H1 (cell line): Measurements from ENCODE around the gene SCAMP4. TPM values are rescaled to one million over a fixed set of nuclear protein-coding genes. Genes with fewer than 3 reads are reported as not detected.

Source experiments
- CTCF ChIA-PET: fragments of 300-600 bp; sonication (Branson Sonifier 250); formaldehyde crosslinking; loops from one replicate; lab custom pipeline; 2021; ENCODE audit not compliant: partially characterized antibody; lab: Charles Lee
- POLR2A ChIA-PET: fragments of 300-600 bp; sonication (Branson Sonifier 250); formaldehyde crosslinking; loops from one replicate; lab custom pipeline; 2021; ENCODE audit warnings: inconsistent platforms; ENCODE audit not compliant: partially characterized antibody; lab: Charles Lee
- DNase-seq, 2 experiments: peaks; one replicate each; pipeline versions ENCODE4 v3.0.0 to v3.0.0-alpha.2; 2010 to 2022; ENCODE audit warnings: low spot score in 2 of 2, low read depth in 1 of 2, mixed read lengths in 1 of 2
- FAIRE-seq: peaks from 2 replicates; lab custom pipeline; 2011; peaks lifted over from hg19 to GRCh38; lab: Jason Lieb, UNC
- H2AFZ ChIP-seq: 2 replicates; pipeline ENCODE4 v1.8.1; 2012; ENCODE audit warnings: low read length, inconsistent platforms
- H2AK5ac ChIP-seq: 2 replicates; pipeline ENCODE4 v1.6.1; 2013; ENCODE audit warnings: low read depth, low read length
- H2BK120ac ChIP-seq: replicated peaks from 2 replicates; pipeline ENCODE3; 2013; ENCODE audit warnings: low read depth, low read length, inconsistent platforms
- H2BK12ac ChIP-seq: 2 replicates; pipeline ENCODE4 v1.6.1; 2013; ENCODE audit warnings: low read depth, low read length
- H2BK15ac ChIP-seq: 2 replicates; pipeline ENCODE4 v1.6.1; 2013; ENCODE audit warnings: low read length
- H2BK20ac ChIP-seq: 2 replicates; pipeline ENCODE4 v1.6.1; 2013; ENCODE audit warnings: low read length
- H2BK5ac ChIP-seq: 2 replicates; pipeline ENCODE4 v1.6.1; 2013; ENCODE audit warnings: low read depth, low read length
- H3K14ac ChIP-seq: 2 replicates; pipeline ENCODE4 v1.6.1; 2013; ENCODE audit warnings: inconsistent platforms; ENCODE audit not compliant: insufficient read length
- H3K18ac ChIP-seq: 2 replicates; pipeline ENCODE4 v1.6.1; 2013; ENCODE audit warnings: low read length; ENCODE audit errors: extremely low read depth
- H3K23ac ChIP-seq: 2 replicates; pipeline ENCODE4 v1.6.1; 2013; ENCODE audit warnings: inconsistent platforms; ENCODE audit not compliant: insufficient read length
- H3K23me2 ChIP-seq: 2 replicates; pipeline ENCODE4 v1.6.1; 2013; ENCODE audit warnings: low read depth, low read length
- H3K27ac ChIP-seq: 2 replicates; pipeline ENCODE4 v1.6.1; 2011; ENCODE audit warnings: low read depth, low read length, inconsistent platforms
- H3K27me3 ChIP-seq, 4 experiments: replicated peaks in 1 of 4; 1 replicate in 1 of 4; 2 replicates in 3 of 4; pipeline versions ENCODE4 v1.6.1 to v1.8.1; 2011 to 2013; ENCODE audit warnings: low read length in 3 of 4, mild to moderate bottlenecking in 3 of 4, inconsistent platforms in 2 of 4, mixed read lengths in 2 of 4, moderate library complexity in 1 of 4; ENCODE audit not compliant: control insufficient read depth in 3 of 4, insufficient read depth in 3 of 4; ENCODE audit errors: extremely low read depth in 1 of 4
- H3K36me3 ChIP-seq, 4 experiments: 2 replicates each; pipeline versions ENCODE4 v1.6.1 to v1.8.1; 2011 to 2013; ENCODE audit warnings: mild to moderate bottlenecking in 4 of 4, low read length in 3 of 4, moderate library complexity in 2 of 4, control low read depth in 1 of 4, inconsistent platforms in 1 of 4; ENCODE audit not compliant: insufficient read depth in 4 of 4, control insufficient read depth in 2 of 4
- H3K4ac ChIP-seq: replicated peaks from 2 replicates; pipeline ENCODE3; 2013; ENCODE audit warnings: low read length, low read depth, mixed read lengths, inconsistent platforms; ENCODE audit not compliant: insufficient read length
- H3K4me1 ChIP-seq, 4 experiments: replicated peaks in 1 of 4; 1 replicate in 1 of 4; 2 replicates in 3 of 4; pipeline versions ENCODE4 v1.6.1 to v1.8.1; 2011 to 2013; ENCODE audit warnings: low read length in 3 of 4, inconsistent platforms in 2 of 4, mixed read lengths in 1 of 4; ENCODE audit not compliant: insufficient read depth in 4 of 4, control insufficient read depth in 3 of 4
- H3K4me2 ChIP-seq, 2 experiments: 2 replicates each; pipeline versions ENCODE4 v1.6.1 to v1.8.1; 2011 to 2013; ENCODE audit warnings: low read depth in 2 of 2, low read length in 2 of 2, control low read depth in 1 of 2, inconsistent platforms in 1 of 2, mild to moderate bottlenecking in 1 of 2; ENCODE audit not compliant: insufficient read depth in 1 of 2
- H3K4me3 ChIP-seq, 4 experiments: fragments of 200-600, 300-600 bp in 1 of 4; sonication (generic), shearing (Covaris generic), sonication (Bioruptor Twin) in 1 of 4; 2 replicates each; pipeline versions ENCODE4 v1.5.1 to v1.8.1; 2011 to 2016; ENCODE audit warnings: low read length in 4 of 4, low read depth in 3 of 4, control low read depth in 2 of 4, inconsistent platforms in 2 of 4, mild to moderate bottlenecking in 2 of 4, mixed read lengths in 1 of 4, moderate library complexity in 1 of 4; ENCODE audit not compliant: insufficient read depth in 2 of 4; ENCODE audit errors: extremely low read depth in 1 of 4
- H3K56ac ChIP-seq: replicated peaks from 2 replicates; pipeline ENCODE3; 2013; ENCODE audit warnings: low read depth, mild to moderate bottlenecking, mixed read lengths, low read length, inconsistent platforms; ENCODE audit not compliant: insufficient read length
- H3K79me1 ChIP-seq: 2 replicates; pipeline ENCODE4 v1.6.1; 2013; ENCODE audit warnings: low read depth, low read length, control low read depth
- H3K79me2 ChIP-seq, 2 experiments: 2 replicates each; pipeline versions ENCODE4 v1.6.1 to v1.8.1; 2012 to 2013; ENCODE audit warnings: low read length in 2 of 2, mild to moderate bottlenecking in 2 of 2, inconsistent platforms in 1 of 2; ENCODE audit not compliant: insufficient read depth in 2 of 2, control insufficient read depth in 1 of 2
- H3K9ac ChIP-seq, 4 experiments: replicated peaks in 1 of 4; 1 replicate in 1 of 4; 2 replicates in 3 of 4; pipeline versions ENCODE4 v1.6.1 to v1.8.1; 2011 to 2013; ENCODE audit warnings: low read depth in 3 of 4, low read length in 3 of 4, control low read depth in 2 of 4, mild to moderate bottlenecking in 2 of 4, moderate library complexity in 2 of 4, inconsistent platforms in 1 of 4; ENCODE audit errors: extremely low read depth in 1 of 4
- H3K9me3 ChIP-seq, 2 experiments: 2 replicates each; pipeline versions ENCODE4 v1.6.1 to v1.8.1; 2012 to 2013; ENCODE audit warnings: mild to moderate bottlenecking in 2 of 2, moderate library complexity in 2 of 2, control low read depth in 1 of 2, inconsistent platforms in 1 of 2, low read depth in 1 of 2, low read length in 1 of 2, mixed read lengths in 1 of 2; ENCODE audit not compliant: insufficient read depth in 2 of 2
- H4K20me1 ChIP-seq, 2 experiments: replicated peaks in 1 of 2; 2 replicates each; pipeline versions ENCODE3 to v1.8.1; 2011 to 2013; ENCODE audit warnings: inconsistent platforms in 2 of 2, low read length in 2 of 2, mild to moderate bottlenecking in 1 of 2; ENCODE audit not compliant: insufficient read depth in 2 of 2, control insufficient read depth in 1 of 2
- H4K5ac ChIP-seq: 2 replicates; pipeline ENCODE4 v1.6.1; 2013; ENCODE audit warnings: low read length, low read depth, mixed read lengths, inconsistent platforms; ENCODE audit not compliant: insufficient read length
- H4K8ac ChIP-seq: 2 replicates; pipeline ENCODE4 v1.8.0; 2013; ENCODE audit warnings: mild to moderate bottlenecking, moderate library complexity, low read length, inconsistent platforms; ENCODE audit not compliant: insufficient read depth; ENCODE audit errors: extremely low read depth
- H4K91ac ChIP-seq: replicated peaks from 2 replicates; pipeline ENCODE3; 2013; ENCODE audit warnings: low read length, mixed read lengths, inconsistent platforms; ENCODE audit not compliant: insufficient read length
- CBX5 ChIP-seq: fragments of 300-800, 300-1000 bp; sonication (generic); IDR thresholded peaks from 2 replicates; pipeline ENCODE4 v1.7.1; 2016; ENCODE audit warnings: antibody characterized with exemption, low read length, low read depth
- CEBPB ChIP-seq: IDR thresholded peaks from 2 replicates; pipeline ENCODE4 v1.6.1; 2012; ENCODE audit warnings: low read depth, low read length
- EGR1 ChIP-seq: IDR thresholded peaks from 2 replicates; pipeline ENCODE4 v1.6.1; 2011; ENCODE audit warnings: low read depth, low read length, borderline replicate concordance
- POLR2AphosphoS5 ChIP-seq: IDR thresholded peaks from 2 replicates; pipeline ENCODE4 v1.6.1; 2011; ENCODE audit warnings: low read depth, low read length
- POU5F1 ChIP-seq: IDR thresholded peaks from 2 replicates; pipeline ENCODE4 v1.6.1; 2011; ENCODE audit warnings: low read depth, mild to moderate bottlenecking, low read length, moderate library complexity
- RNF2 ChIP-seq: fragments of 200-900, 300-1000 bp; sonication (generic); IDR thresholded peaks from 2 replicates; pipeline ENCODE4 v1.7.1; 2016; ENCODE audit warnings: borderline replicate concordance, low read depth, mild to moderate bottlenecking, antibody characterized with exemption, low read length; ENCODE audit not compliant: poor library complexity, severe bottlenecking; ENCODE audit errors: missing control alignments
- SP4 ChIP-seq: IDR thresholded peaks from 2 replicates; pipeline ENCODE4 v1.6.1; 2012; ENCODE audit warnings: low read length, inconsistent platforms
- USF2 ChIP-seq: IDR thresholded peaks from 2 replicates; pipeline ENCODE4 v1.6.1; 2011; ENCODE audit warnings: low read length, improper control_type of control experiment
- WGBS, 2 experiments: shearing (Covaris generic) in 1 of 2; methylation state at CpG; one replicate each; pipeline versions ENCODE4 v1.1.6 to v1.1.7; 2013 to 2015; ENCODE audit warnings: low lambda C conversion rate in 2 of 2, mixed read lengths in 2 of 2, inconsistent platforms in 1 of 2, low coverage in 1 of 2, missing lambda C conversion rate in 1 of 2; ENCODE audit not compliant: insufficient replicate concordance in 2 of 2, insufficient coverage in 1 of 2, insufficient read length in 1 of 2; ENCODE audit errors: extremely low coverage in 1 of 2, missing lambda C conversion rate in 1 of 2; 5-methylcytosine and 5-hydroxymethylcytosine counted together
- polyA plus RNA-seq, 7 experiments: library from polyadenylated mRNA; depleted of rRNA in 3 of 7; stranded (reverse) in 5 of 7; unstranded in 2 of 7; fragments of >200 nt in 5 of 7; fragments of 200-250 nt in 2 of 7; gene quantifications; 1 replicate in 5 of 7; 2 replicates in 1 of 7; 4 replicates in 1 of 7; pipeline versions ENCODE4 v1.2.1 to v1.2.3, GENCODE V29; 2011 to 2013; ENCODE audit warnings: missing spikeins in 2 of 7, mixed read lengths in 2 of 7
- total RNA-seq: library from RNA; stranded (reverse); fragmentation: NEBNext Ultra II Directional; extraction: Animal tissue kit (Norgen Biotek cat#: 25700); gene quantifications from 2 replicates; pipeline ENCODE4 v1.2.1, GENCODE V29; 2021

The SCAMP4 gene
- total and polyA plus RNA-seq, 2 of the 8 experiments (the other 6 are each of a cell fraction or from before 2014, with no cell fraction given), result 17.1 to 61.4 TPM

GRCh38 chr19:1944916-1945561 is 39.8 kb downstream of the SCAMP4 start:
- no peak overlapping the region for H3K56ac ChIP-seq
- H3K79me1 ChIP-seq, result peaks cover 19% of the 10 kb centered on the region
- no peak overlapping the region for H2BK120ac ChIP-seq
- H3K4me3 ChIP-seq, result no peak overlapping the region
- H2BK12ac ChIP-seq, result no peak overlapping the region
- no peak overlapping the region for H2BK15ac ChIP-seq
- ChIA-PET CTCF (interaction anchor here (0.7 to 3.6 kb wide), 26 partner anchors 9 to 883 kb away, joined by 3 to 23 read pairs (median 5); no protein-coding TSS in a partner anchor), POLR2A (interaction anchor here (0.6 to 3.4 kb wide), 8 partner anchors 8 to 144 kb away, joined by 3 to 13 read pairs (median 3); no protein-coding TSS in a partner anchor)
- 93% methylated on average over 26 of the region's 30 CpGs; no CpG with 5 or more reads in 1 of the 2 experiments for WGBS, 2 experiments
- no peak overlapping the region for H3K18ac ChIP-seq
- H4K5ac ChIP-seq, result no peak overlapping the region
- no peak overlapping the region for H4K91ac ChIP-seq
- H3K23ac ChIP-seq, result no peak overlapping the region
- peak overlapping the region; percentile 60; the same call in 1 of the 2 replicates for H2BK5ac ChIP-seq
- no peak overlapping the region for H3K4ac ChIP-seq
- H3K27ac ChIP-seq, result no peak overlapping the region
- FAIRE-seq (no peak), DNase-seq (no peak)
- peaks cover 0 to 23% (median 11%) of the 10 kb centered on the region in 4 experiments; a peak in 6 of 7 replicates for H3K4me1 ChIP-seq
- peaks cover 39 to 46% of the 10 kb centered on the region in 2 experiments for H4K20me1 ChIP-seq
- H4K8ac ChIP-seq, result no peak overlapping the region
- H3K36me3 ChIP-seq, result no peaks in the 10 kb centered on the region
- peaks cover 60 to 76% of the 10 kb centered on the region in 2 experiments for H3K79me2 ChIP-seq
- H2BK20ac ChIP-seq, result no peak overlapping the region
- H3K27me3 ChIP-seq, result no peaks in the 10 kb centered on the region
- no peak overlapping the region for H2AFZ ChIP-seq
- no peak overlapping the region for H3K14ac ChIP-seq
- H3K4me2 ChIP-seq, result no peak overlapping the region
- H3K9me3 ChIP-seq, result no peaks in the 10 kb centered on the region
- peaks cover 15% of the 10 kb centered on the region; the same call in 1 of the 2 replicates for H3K23me2 ChIP-seq
- no peak overlapping the region; the same call in 1 of the 2 replicates for H2AK5ac ChIP-seq
- no peak overlapping the region for H3K9ac ChIP-seq
- TF ChIP-seq USF2 (no peak), CEBPB (no peak), EGR1 (no peak), POU5F1 (no peak), POLR2AphosphoS5 (no peak), RNF2 (no peak), CBX5 (no peak), SP4 (no peak)
